Mesenchymal stem cell (in vitro differentiated cells and primary cell): ENCODE results near the gene AKT1S1.

Source experiments
- DNase-seq: peaks from one replicate; pipeline ENCODE4 v3.0.0-alpha.2; 2013
- H2AFZ ChIP-seq: one replicate; pipeline ENCODE4 v1.6.1; 2013; ENCODE audit warnings: low read depth, mild to moderate bottlenecking, control low read depth, inconsistent platforms, low read length, moderate library complexity
- H2AK5ac ChIP-seq: 2 replicates; pipeline ENCODE4 v1.6.1; 2013; ENCODE audit warnings: low read length, moderate library complexity, mild to moderate bottlenecking, inconsistent platforms; ENCODE audit not compliant: severe bottlenecking
- H2BK120ac ChIP-seq: one replicate; pipeline ENCODE4 v1.6.1; 2013; ENCODE audit warnings: low read depth, mild to moderate bottlenecking, inconsistent platforms, low read length, moderate library complexity
- H2BK12ac ChIP-seq, 2 experiments: one replicate each; pipeline ENCODE4 v1.6.1; 2013; ENCODE audit warnings: inconsistent platforms in 2 of 2, low read length in 2 of 2, mild to moderate bottlenecking in 2 of 2, moderate library complexity in 2 of 2, control low read depth in 1 of 2
- H2BK15ac ChIP-seq: one replicate; pipeline ENCODE4 v1.6.1; 2013; ENCODE audit warnings: mild to moderate bottlenecking, low read depth, inconsistent platforms; ENCODE audit not compliant: poor library complexity, severe bottlenecking
- H2BK5ac ChIP-seq: 2 replicates; pipeline ENCODE4 v1.6.1; 2013; ENCODE audit warnings: low read depth, mild to moderate bottlenecking, low read length, control low read depth, inconsistent platforms; ENCODE audit not compliant: poor library complexity, severe bottlenecking
- H3K14ac ChIP-seq, 2 experiments: one replicate each; pipeline ENCODE4 v1.6.1; 2013; ENCODE audit warnings: inconsistent platforms in 2 of 2, low read length in 2 of 2, control low read depth in 1 of 2, mild to moderate bottlenecking in 1 of 2, moderate library complexity in 1 of 2
- H3K18ac ChIP-seq, 2 experiments: one replicate each; pipeline ENCODE4 v1.6.1; 2013; ENCODE audit warnings: inconsistent platforms in 2 of 2, low read length in 2 of 2, control low read depth in 1 of 2, low read depth in 1 of 2, mild to moderate bottlenecking in 1 of 2
- H3K23ac ChIP-seq, 2 experiments: one replicate each; pipeline ENCODE4 v1.6.1; 2013; ENCODE audit warnings: inconsistent platforms in 2 of 2, low read length in 2 of 2, mild to moderate bottlenecking in 2 of 2, moderate library complexity in 2 of 2, control low read depth in 1 of 2
- H3K27ac ChIP-seq: 2 replicates; pipeline ENCODE4 v1.5.1; 2013; ENCODE audit warnings: mild to moderate bottlenecking, moderate library complexity, low read length, control low read depth, inconsistent platforms; ENCODE audit not compliant: poor library complexity, severe bottlenecking
- H3K27me3 ChIP-seq, 2 experiments: 2 replicates each; pipeline versions ENCODE4 v1.6.1 to v1.7.0; 2013; ENCODE audit warnings: low read length in 2 of 2, mild to moderate bottlenecking in 2 of 2, moderate library complexity in 2 of 2, control low read depth in 1 of 2, inconsistent platforms in 1 of 2; ENCODE audit not compliant: control insufficient read depth in 1 of 2, insufficient read depth in 1 of 2
- H3K36me3 ChIP-seq, 2 experiments: 2 replicates each; pipeline versions ENCODE4 v1.6.1 to v1.7.0; 2013; ENCODE audit warnings: low read length in 2 of 2, control low read depth in 1 of 2, inconsistent platforms in 1 of 2, low read depth in 1 of 2, mild to moderate bottlenecking in 1 of 2; ENCODE audit not compliant: insufficient read depth in 2 of 2, control insufficient read depth in 1 of 2
- H3K4ac ChIP-seq, 2 experiments: one replicate each; pipeline ENCODE4 v1.6.1; 2013; ENCODE audit warnings: inconsistent platforms in 2 of 2, low read length in 2 of 2, mild to moderate bottlenecking in 2 of 2, moderate library complexity in 2 of 2, control low read depth in 1 of 2, low read depth in 1 of 2
- H3K4me1 ChIP-seq: 2 replicates; pipeline ENCODE4 v1.6.1; 2013; ENCODE audit warnings: low read depth, low read length, control low read depth; ENCODE audit not compliant: control insufficient read depth, insufficient read depth
- H3K4me2 ChIP-seq: 2 replicates; pipeline ENCODE4 v1.6.1; 2013; ENCODE audit warnings: low read length, mild to moderate bottlenecking, inconsistent platforms; ENCODE audit not compliant: poor library complexity, severe bottlenecking
- H3K4me3 ChIP-seq, 2 experiments: 2 replicates each; pipeline versions ENCODE4 v1.5.1 to v1.7.0; 2013; ENCODE audit warnings: low read length in 2 of 2, mild to moderate bottlenecking in 2 of 2, control low read depth in 1 of 2, low read depth in 1 of 2; ENCODE audit not compliant: insufficient read depth in 1 of 2
- H3K79me1 ChIP-seq: replicated peaks from 2 replicates; pipeline ENCODE4 v1.6.1; 2013; ENCODE audit warnings: mild to moderate bottlenecking, control low read depth, low read length, inconsistent platforms; ENCODE audit not compliant: poor library complexity, severe bottlenecking
- H3K9ac ChIP-seq: 2 replicates; pipeline ENCODE4 v1.7.0; 2013; ENCODE audit warnings: mild to moderate bottlenecking, low read length, moderate library complexity
- H3K9me3 ChIP-seq: 2 replicates; pipeline ENCODE4 v1.7.0; 2013; ENCODE audit warnings: mild to moderate bottlenecking, low read length; ENCODE audit not compliant: control insufficient read depth
- H4K8ac ChIP-seq: one replicate; pipeline ENCODE4 v1.6.1; 2013; ENCODE audit warnings: inconsistent platforms, mild to moderate bottlenecking, low read length, moderate library complexity
- H4K91ac ChIP-seq: one replicate; pipeline ENCODE4 v1.6.1; 2013; ENCODE audit warnings: mild to moderate bottlenecking, low read length, inconsistent platforms
- WGBS: methylation state at CpG from one replicate; pipeline ENCODE4 v1.1.7; 2013; ENCODE audit warnings: mixed read lengths; 5-methylcytosine and 5-hydroxymethylcytosine counted together

Gene AKT1S1

GRCh38 chr19:49920624-49921363, 43.6 kb upstream of the AKT1S1 start:
- Histone ChIP-seq H4K91ac (no peak overlapping the region), H2BK12ac (no peak overlapping the region), H3K4me2 (no peak overlapping the region), H3K27ac (no peak overlapping the region), H3K18ac (no peak overlapping the region), H3K27me3 (no peaks in the 10 kb centered on the region), H3K4me1 (peaks cover 21% of the 10 kb centered on the region), H3K4ac (no peak overlapping the region), H3K14ac (no peak overlapping the region), H4K8ac (no peak overlapping the region), H3K9me3 (no peaks in the 10 kb centered on the region), H2AFZ (no peak overlapping the region), H2BK15ac (no peak overlapping the region), H3K79me1 (peaks cover 23% of the 10 kb centered on the region), H3K4me3 (no peak overlapping the region), H2BK120ac (no peak overlapping the region), H3K36me3 (peaks cover 62 to 66% of the 10 kb centered on the region in 2 experiments), H3K9ac (no peak overlapping the region), H2AK5ac (no peak overlapping the region), H3K23ac (no peak overlapping the region), H2BK5ac (no peak overlapping the region)
- DNase-seq, result no peak
- WGBS, result 94% methylated on average over 21 of the region's 24 CpGs

- peaks cover 37% of the 10 kb centered on the region for H3K79me1 ChIP-seq
- H3K27me3 ChIP-seq, result no peaks in the 10 kb centered on the region
- no peak overlapping the region for H2BK120ac ChIP-seq
- no peak overlapping the region for H3K14ac ChIP-seq
- H2AFZ ChIP-seq, result no peak overlapping the region
- H3K4me1 ChIP-seq, result peaks cover 19% of the 10 kb centered on the region
- no peak overlapping the region for H3K23ac ChIP-seq
- no peaks in the 10 kb centered on the region for H3K9me3 ChIP-seq
- no peak overlapping the region for H2AK5ac ChIP-seq
- H2BK15ac ChIP-seq, result no peak overlapping the region
- no peak overlapping the region for H3K4me3 ChIP-seq
- no peak overlapping the region for H3K18ac ChIP-seq
- no peak overlapping the region for H3K27ac ChIP-seq
- no peak overlapping the region for H3K4me2 ChIP-seq
- H4K8ac ChIP-seq, result no peak overlapping the region
- no peak overlapping the region for H3K9ac ChIP-seq
- no peak overlapping the region for H4K91ac ChIP-seq
- H3K36me3 ChIP-seq, result peaks cover 63 to 71% of the 10 kb centered on the region in 2 experiments
- no peak overlapping the region for H2BK12ac ChIP-seq
- DNase-seq, result no peak
- 100% methylated on average over 6 of the region's 8 CpGs for WGBS
- no peak overlapping the region for H3K4ac ChIP-seq
- H2BK5ac ChIP-seq, result no peak overlapping the region
These were observed 40.9 kb upstream of the AKT1S1 start for GRCh38 chr19:49918089-49918488.

- no peak overlapping the region for H3K23ac ChIP-seq
- peaks cover 41% of the 10 kb centered on the region for H3K79me1 ChIP-seq
- H2BK12ac ChIP-seq, result no peak overlapping the region
- no peak overlapping the region for H3K18ac ChIP-seq
- no peak overlapping the region for H2BK5ac ChIP-seq
- no peak overlapping the region for H2AK5ac ChIP-seq
- H3K4ac ChIP-seq, result no peak overlapping the region
- H3K27me3 ChIP-seq, result no peaks in the 10 kb centered on the region
- H3K9me3 ChIP-seq, result no peaks in the 10 kb centered on the region
- H3K4me1 ChIP-seq, result peaks cover 12% of the 10 kb centered on the region
- no peak overlapping the region for H4K91ac ChIP-seq
- H2BK15ac ChIP-seq, result no peak overlapping the region
- no peak overlapping the region for H2BK120ac ChIP-seq
- 90% methylated on average over 19 of the region's 21 CpGs for WGBS
- no peak overlapping the region for H3K4me3 ChIP-seq
- H3K27ac ChIP-seq, result no peak overlapping the region
- no peak overlapping the region for H2AFZ ChIP-seq
- H3K4me2 ChIP-seq, result no peak overlapping the region
- no peak overlapping the region for H3K9ac ChIP-seq
- H4K8ac ChIP-seq, result no peak overlapping the region
- no peak for DNase-seq
- peaks cover 67 to 69% of the 10 kb centered on the region in 2 experiments for H3K36me3 ChIP-seq
- no peak overlapping the region for H3K14ac ChIP-seq
These were observed 39.9 kb upstream of the AKT1S1 start for GRCh38 chr19:49916839-49917733.

- no peak for DNase-seq
These were observed 38.1 kb upstream of the AKT1S1 start for GRCh38 chr19:49915271-49915670.

More at GRCh38 chr19:49915271-49915670, 38.1 kb upstream of the AKT1S1 start:
- Histone ChIP-seq H2BK120ac (no peak overlapping the region), H4K91ac (no peak overlapping the region), H3K18ac (no peak overlapping the region), H2AK5ac (no peak overlapping the region), H3K36me3 (peaks cover 55 to 56% of the 10 kb centered on the region in 2 experiments), H2BK12ac (no peak overlapping the region), H2BK15ac (no peak overlapping the region), H3K9me3 (no peaks in the 10 kb centered on the region), H3K14ac (no peak overlapping the region), H2BK5ac (no peak overlapping the region), H3K4me1 (peaks cover 4% of the 10 kb centered on the region), H3K4me3 (no peak overlapping the region), H3K9ac (no peak overlapping the region), H3K23ac (no peak overlapping the region), H3K27me3 (no peaks in the 10 kb centered on the region), H3K79me1 (peaks cover 36% of the 10 kb centered on the region), H2AFZ (no peak overlapping the region), H3K4me2 (no peak overlapping the region), H4K8ac (no peak overlapping the region), H3K4ac (no peak overlapping the region), H3K27ac (no peak overlapping the region)
- WGBS, result 100% methylated on average over 6 of the region's 6 CpGs
